ENCODE results near the gene CENPT. TPM values are rescaled to one million over a fixed set of nuclear protein-coding genes. Genes with fewer than 3 reads are reported as not detected.

The CENPT gene
- total and polyA plus RNA-seq, 2 of the 8 experiments (the other 6 are each of a cell fraction or from before 2014, with no cell fraction given), result 42.4 to 53.4 TPM

GRCh38 chr16:67779256-67780014 is 68.1 kb downstream of the CENPT start:
- no peak overlapping the region for H3K14ac ChIP-seq (ENCODE audit: insufficient read length)
- H3K4ac ChIP-seq (replicated peaks; ENCODE audit: insufficient read length, low read depth, low read length), result no peak overlapping the region
- H3K56ac ChIP-seq (replicated peaks; ENCODE audit: insufficient read length, low read depth, low read length), result no peak overlapping the region
- H2AFZ ChIP-seq (ENCODE audit: low read length), result no peak overlapping the region
- H3K79me2 ChIP-seq (ENCODE audit: control insufficient read depth in 1 of 2, insufficient read depth in 2 of 2, low read length in 2 of 2), result peaks cover 0 to 8% of the 10 kb centered on the region in 2 experiments; a peak in 1 of 4 replicates
- FAIRE-seq (no peak), DNase-seq (ENCODE audit: low read depth in 1 of 2, low spot score in 2 of 2) (no peak)
- H2BK12ac ChIP-seq (ENCODE audit: low read depth, low read length), result no peak overlapping the region
- peaks cover 0 to 2% (median 0%) of the 10 kb centered on the region in 4 experiments; a peak in 1 of 7 replicates for H3K4me1 ChIP-seq (replicated peaks in 1 of 4; ENCODE audit: control insufficient read depth in 3 of 4, insufficient read depth in 4 of 4, low read length in 3 of 4)
- no peak overlapping the region for H2BK20ac ChIP-seq (ENCODE audit: low read length)
- H2BK120ac ChIP-seq (replicated peaks; ENCODE audit: low read depth, low read length), result no peak overlapping the region
- no peak overlapping the region for H4K8ac ChIP-seq (ENCODE audit: extremely low read depth, insufficient read depth, low read length)
- H4K20me1 ChIP-seq (replicated peaks in 1 of 2; ENCODE audit: control insufficient read depth in 1 of 2, insufficient read depth in 2 of 2, low read length in 2 of 2), result peaks cover 0 to 12% of the 10 kb centered on the region in 2 experiments
- H3K36me3 ChIP-seq (ENCODE audit: control insufficient read depth in 2 of 4, insufficient read depth in 4 of 4, low read length in 3 of 4), result no peaks in the 10 kb centered on the region
- no peak overlapping the region for H2BK5ac ChIP-seq (ENCODE audit: low read depth, low read length)
- no peak overlapping the region for H2AK5ac ChIP-seq (ENCODE audit: low read depth, low read length)
- H3K79me1 ChIP-seq (ENCODE audit: low read depth, low read length), result peaks cover 15% of the 10 kb centered on the region
- H4K91ac ChIP-seq (replicated peaks; ENCODE audit: insufficient read length, low read length), result no peak overlapping the region
- H3K18ac ChIP-seq (ENCODE audit: extremely low read depth, low read length), result no peak overlapping the region
- H3K4me2 ChIP-seq (ENCODE audit: insufficient read depth in 1 of 2, low read depth in 2 of 2, low read length in 2 of 2), result no peak overlapping the region
- no peaks in the 10 kb centered on the region for H3K27me3 ChIP-seq (replicated peaks in 1 of 4; ENCODE audit: control insufficient read depth in 3 of 4, extremely low read depth in 1 of 4, insufficient read depth in 3 of 4, low read length in 3 of 4)
- no peak overlapping the region for H2BK15ac ChIP-seq (ENCODE audit: low read length)
- H3K27ac ChIP-seq (ENCODE audit: low read depth, low read length), result no peak overlapping the region
- H3K9ac ChIP-seq (replicated peaks in 1 of 4; ENCODE audit: extremely low read depth in 1 of 4, low read depth in 3 of 4, low read length in 3 of 4), result no peak overlapping the region
- CTCF ChIA-PET (ENCODE audit: partially characterized antibody), result interaction anchor here (2.5 kb wide), 1 partner anchor 107 kb away, joined by 9 read pairs; no protein-coding TSS in a partner anchor
- H4K5ac ChIP-seq (ENCODE audit: insufficient read length, low read depth, low read length), result no peak overlapping the region
- no peaks in the 10 kb centered on the region for H3K23me2 ChIP-seq (ENCODE audit: low read depth, low read length)
- POLR2A ChIA-PET (ENCODE audit: partially characterized antibody), result interaction anchor here (1.1 to 1.5 kb wide), 2 partner anchors 13 to 61 kb away, joined by 3 read pairs; no protein-coding TSS in a partner anchor
- H3K9me3 ChIP-seq (ENCODE audit: insufficient read depth in 2 of 2, low read depth in 1 of 2, low read length in 1 of 2), result no peaks in the 10 kb centered on the region
- no peak overlapping the region for H3K4me3 ChIP-seq (ENCODE audit: extremely low read depth in 1 of 4, insufficient read depth in 2 of 4, low read depth in 3 of 4, low read length in 4 of 4)
- WGBS, 2 experiments (ENCODE audit: extremely low coverage in 1 of 2, insufficient coverage in 1 of 2, insufficient read length in 1 of 2, insufficient replicate concordance in 2 of 2, low coverage in 1 of 2, low lambda C conversion rate in 2 of 2, missing lambda C conversion rate in 1 of 2), result 84% methylated on average over 4 of the region's 5 CpGs; no CpG with 5 or more reads in 1 of the 2 experiments
- no peak overlapping the region for H3K23ac ChIP-seq (ENCODE audit: insufficient read length)
- TF ChIP-seq TAF7 (optimal IDR thresholded peaks at IDR 0.05; ENCODE audit: borderline replicate concordance, low read depth, low read length), result no peak
- TF ChIP-seq, protein P1, sequence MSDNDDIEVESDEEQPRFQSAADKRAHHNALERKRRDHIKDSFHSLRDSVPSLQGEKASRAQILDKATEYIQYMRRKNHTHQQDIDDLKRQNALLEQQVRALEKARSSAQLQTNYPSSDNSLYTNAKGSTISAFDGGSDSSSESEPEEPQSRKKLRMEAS (IDR thresholded peaks at IDR 0.05), result no peak
- TF ChIP-seq HDAC2 (IDR thresholded peaks at IDR 0.05; ENCODE audit: borderline replicate concordance in 1 of 2, low read depth in 2 of 2, low read length in 2 of 2), result no peak
- TF ChIP-seq BRCA1 (IDR thresholded peaks at IDR 0.05; ENCODE audit: low read depth, low read length), result no peak
- TF ChIP-seq YY1 (IDR thresholded peaks at IDR 0.05; ENCODE audit: low read depth, low read length), result no peak
- no peak for TF ChIP-seq RXRA (IDR thresholded peaks at IDR 0.05; ENCODE audit: insufficient read depth, low read depth, low read length)
- no peak for TF ChIP-seq JUND (IDR thresholded peaks at IDR 0.05; ENCODE audit: low read length)
- TF ChIP-seq CEBPB (IDR thresholded peaks at IDR 0.05; ENCODE audit: low read depth, low read length), result no peak
- TF ChIP-seq SAP30 (IDR thresholded peaks at IDR 0.05; ENCODE audit: insufficient read depth, insufficient replicate concordance, low read length), result no peak
- no peak for TF ChIP-seq SRF (IDR thresholded peaks at IDR 0.05; ENCODE audit: low read depth, low read length)
- TF ChIP-seq TEAD4 (IDR thresholded peaks at IDR 0.05; ENCODE audit: low read depth, low read length), result no peak
- TF ChIP-seq RBBP5 (IDR thresholded peaks at IDR 0.05; ENCODE audit: borderline replicate concordance, low read depth, low read length), result no peak
